ENCODE data around the gene MSLN. TPM values are rescaled to one million over a fixed set of nuclear protein-coding genes. Genes with fewer than 3 reads are reported as not detected.
"Not testable (repeated sequence)": the region's sequence is repeated elsewhere in the genome, so short reads cannot be mapped to it uniquely, and the experiment has no call there.

The MSLN gene
- total RNA-seq, 1 donor from 2014 or later: not detected

DNA sequence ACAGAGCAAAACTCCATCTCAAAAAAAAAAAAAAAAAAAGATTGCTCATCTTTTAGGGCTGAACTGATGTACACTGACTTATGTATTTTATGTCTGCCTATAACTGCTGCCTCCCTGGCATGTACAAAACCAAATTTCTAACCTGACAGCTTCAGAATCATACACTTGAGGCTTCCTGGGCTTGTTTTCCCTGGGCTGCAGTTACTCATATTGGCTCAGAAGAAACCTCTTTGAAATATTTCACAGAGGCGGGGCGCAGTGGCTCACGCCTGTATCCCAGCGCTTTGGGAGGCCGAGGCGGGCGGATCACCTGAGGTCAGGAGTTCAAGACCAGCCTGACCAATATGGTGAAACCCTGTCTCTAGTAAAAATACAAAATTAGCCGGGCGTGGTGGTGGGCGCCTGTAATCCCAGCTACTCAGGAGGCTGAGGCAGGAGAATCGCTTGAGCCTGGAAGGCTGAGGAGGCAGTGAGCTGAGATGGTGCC lies 6.4 kb upstream of the MSLN start:
- intact Hi-C loops (cut with micrococcal nuclease): not testable (repeated sequence)

DNA sequence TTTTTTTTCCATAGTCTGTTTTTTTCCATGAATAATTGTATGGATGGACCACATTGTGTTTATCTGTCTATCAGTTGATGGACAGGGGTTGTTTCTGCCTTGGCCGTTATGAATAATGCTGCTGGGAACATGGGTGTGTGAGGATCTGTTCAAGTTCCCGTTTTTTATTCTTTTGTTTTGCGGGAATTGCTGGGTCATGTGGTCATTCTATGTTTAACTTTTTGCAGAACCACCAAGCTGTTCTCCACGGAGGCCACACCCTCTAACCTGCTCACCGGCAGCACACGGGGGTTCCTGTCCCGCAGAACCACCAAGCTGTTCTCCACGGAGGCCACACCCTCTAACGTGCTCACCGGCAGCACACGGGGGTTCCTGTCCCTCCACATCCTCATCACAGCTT lies 5.9 kb upstream of the MSLN start:
- intact Hi-C loops (cut with micrococcal nuclease): no loop called here

DNA sequence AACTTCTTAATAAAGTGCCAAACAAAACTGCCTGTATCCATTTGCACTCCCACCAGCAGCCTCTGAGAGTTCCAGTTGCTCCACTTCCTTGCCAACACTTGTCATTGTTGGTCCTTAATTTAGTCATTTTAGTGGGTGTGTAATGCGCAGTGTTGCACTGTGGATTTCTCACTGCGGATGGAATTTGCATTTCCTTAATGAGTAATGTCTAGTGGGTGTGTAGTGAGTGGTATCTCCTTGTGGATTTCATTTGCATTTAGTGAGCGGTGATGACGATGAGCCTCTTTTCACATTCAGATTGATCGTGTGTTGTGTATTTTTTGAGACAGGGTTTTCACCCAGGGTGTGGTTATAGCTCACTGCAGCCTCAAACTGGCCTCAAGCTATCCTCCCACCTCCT lies 4.1 kb upstream of the MSLN start:
- intact Hi-C loops (cut with micrococcal nuclease): no loop called here

DNA sequence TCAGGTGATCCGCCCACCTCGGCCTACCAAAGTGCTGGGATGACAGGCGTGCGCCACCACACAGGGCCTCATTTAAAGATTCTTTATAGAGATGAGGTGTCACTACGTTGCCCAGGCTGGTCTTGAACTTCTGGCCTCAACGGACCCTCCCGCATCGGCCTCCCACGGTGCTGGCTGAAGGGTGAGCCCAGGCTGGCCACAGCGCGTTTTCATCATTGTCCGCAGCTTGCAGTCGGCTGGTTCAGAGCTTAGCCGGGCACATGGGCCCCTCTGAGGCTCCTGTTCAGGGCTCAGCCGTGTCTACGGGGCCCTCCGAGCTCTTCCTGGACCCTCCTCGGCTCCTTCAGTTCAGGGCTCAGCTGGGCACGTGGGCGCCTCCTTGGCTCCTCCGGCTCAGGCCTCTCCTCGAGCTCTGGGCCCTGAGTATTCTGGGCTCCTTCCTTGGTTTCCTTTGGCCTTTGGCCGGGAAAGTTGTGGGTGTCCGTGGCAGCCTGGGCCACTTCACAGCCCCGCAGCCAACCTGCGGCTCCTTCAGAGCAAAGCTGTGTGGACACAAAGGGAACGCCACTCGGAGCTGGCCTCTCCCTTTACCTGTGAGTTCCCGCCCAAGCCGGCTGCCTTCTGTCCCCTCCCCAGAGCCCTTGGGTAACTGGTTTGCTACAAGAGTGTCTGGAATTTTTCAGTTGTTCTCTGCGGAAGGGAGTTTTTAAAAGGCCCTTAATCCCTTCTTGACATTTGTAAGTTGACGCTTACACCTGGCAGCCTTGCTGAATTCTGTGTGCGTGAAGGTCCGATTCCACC lies 1.2 kb upstream of the MSLN start:
- intact Hi-C loops (cut with micrococcal nuclease): no loop called here

DNA sequence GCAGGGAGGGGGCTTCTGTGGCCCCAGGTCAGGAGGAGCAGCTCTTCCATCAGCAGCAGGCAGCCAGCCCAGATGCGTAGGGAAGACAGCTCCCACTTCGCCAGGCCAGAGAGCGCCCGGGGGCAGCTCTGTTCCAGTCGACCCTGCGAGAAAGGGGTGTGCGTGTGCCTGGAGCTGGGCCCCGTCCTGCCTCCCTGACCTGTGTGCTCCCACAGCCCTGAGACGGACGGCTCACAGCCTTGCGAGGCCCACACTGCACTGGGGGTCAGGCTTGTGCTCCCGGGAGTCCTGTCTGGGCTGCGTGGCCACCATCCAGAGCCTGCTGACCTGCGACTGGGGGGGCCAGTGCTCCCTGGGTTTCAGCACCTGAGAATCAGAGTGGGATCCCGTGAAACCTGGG lies 469 bp upstream of the MSLN start:
- intact Hi-C loops (cut with micrococcal nuclease): no loop called here

DNA sequence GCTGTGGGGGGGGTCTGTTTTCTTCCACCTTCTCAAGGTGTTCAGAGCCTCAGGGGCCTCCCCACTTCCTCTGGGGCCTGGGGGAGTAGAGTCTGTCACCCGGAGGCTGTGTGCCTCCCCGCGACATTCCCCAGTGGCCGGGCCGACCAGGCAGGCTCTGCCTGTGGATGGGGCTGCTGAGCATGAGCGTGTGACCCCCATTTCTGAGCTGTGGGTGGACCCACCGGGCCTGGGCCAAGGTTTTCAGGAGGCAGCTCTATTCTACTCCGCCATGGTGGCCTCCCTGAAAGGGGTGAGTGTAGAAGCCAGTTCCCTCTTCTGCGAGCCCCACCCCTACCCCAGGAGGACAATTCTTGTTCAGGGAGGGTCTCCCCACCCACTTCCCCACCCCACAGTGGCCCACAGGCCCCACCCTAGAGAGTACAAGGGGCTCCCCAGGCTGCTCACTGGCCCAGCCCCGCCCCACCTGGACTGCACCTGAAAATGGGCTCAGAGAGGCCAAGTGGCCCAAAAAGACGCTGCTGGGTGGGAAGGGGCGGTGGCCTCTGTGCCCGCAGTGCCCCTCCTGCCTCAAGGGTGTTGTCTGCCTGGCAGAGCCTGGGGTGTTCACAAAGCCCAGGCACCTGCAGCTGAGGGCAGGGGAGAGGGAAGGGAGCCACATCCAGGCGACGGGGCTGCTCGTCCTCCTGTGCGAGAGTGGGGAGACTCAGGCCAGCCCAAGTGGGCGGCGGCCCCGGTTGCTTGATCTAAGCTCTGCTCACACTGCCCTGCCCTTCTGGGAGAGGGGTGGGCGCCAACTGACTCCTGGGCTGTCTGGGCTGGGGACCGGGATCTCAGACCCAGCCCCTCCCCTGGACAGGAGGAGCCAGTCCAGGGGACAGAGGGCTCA lies 1.3 kb downstream of the MSLN start:
- intact Hi-C loops (cut with micrococcal nuclease): no loop called here

DNA sequence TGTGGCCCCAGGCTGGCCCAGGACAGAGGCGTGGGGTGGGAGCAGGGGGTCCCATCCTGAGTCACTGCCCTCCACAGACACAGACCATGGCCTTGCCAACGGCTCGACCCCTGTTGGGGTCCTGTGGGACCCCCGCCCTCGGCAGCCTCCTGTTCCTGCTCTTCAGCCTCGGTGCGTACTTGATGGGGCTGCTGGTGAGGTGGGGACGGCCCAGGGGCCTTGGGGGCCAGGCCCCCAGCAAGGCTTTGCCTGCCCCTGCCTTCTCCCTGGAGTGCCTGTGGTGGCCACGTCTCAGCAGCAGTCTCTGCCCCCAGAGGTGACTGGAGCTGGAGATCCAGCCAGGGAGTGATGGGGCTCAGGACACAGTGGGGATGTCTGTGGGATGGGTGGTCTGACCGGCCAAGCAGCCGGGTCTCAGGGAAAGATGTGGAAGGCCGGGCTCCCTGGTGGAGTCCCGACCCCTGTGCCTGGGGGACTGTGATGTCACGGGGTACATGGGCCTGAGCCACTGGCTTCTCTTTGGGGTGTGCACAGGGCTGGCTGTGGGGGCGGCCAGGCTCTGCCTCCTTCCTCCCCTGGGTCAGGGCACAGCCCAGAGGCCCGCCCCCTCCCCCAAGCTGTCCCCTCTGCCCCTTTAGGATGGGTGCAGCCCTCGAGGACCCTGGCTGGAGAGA lies 2.2 kb downstream of the MSLN start:
- intact Hi-C loops (cut with micrococcal nuclease): no loop called here

DNA sequence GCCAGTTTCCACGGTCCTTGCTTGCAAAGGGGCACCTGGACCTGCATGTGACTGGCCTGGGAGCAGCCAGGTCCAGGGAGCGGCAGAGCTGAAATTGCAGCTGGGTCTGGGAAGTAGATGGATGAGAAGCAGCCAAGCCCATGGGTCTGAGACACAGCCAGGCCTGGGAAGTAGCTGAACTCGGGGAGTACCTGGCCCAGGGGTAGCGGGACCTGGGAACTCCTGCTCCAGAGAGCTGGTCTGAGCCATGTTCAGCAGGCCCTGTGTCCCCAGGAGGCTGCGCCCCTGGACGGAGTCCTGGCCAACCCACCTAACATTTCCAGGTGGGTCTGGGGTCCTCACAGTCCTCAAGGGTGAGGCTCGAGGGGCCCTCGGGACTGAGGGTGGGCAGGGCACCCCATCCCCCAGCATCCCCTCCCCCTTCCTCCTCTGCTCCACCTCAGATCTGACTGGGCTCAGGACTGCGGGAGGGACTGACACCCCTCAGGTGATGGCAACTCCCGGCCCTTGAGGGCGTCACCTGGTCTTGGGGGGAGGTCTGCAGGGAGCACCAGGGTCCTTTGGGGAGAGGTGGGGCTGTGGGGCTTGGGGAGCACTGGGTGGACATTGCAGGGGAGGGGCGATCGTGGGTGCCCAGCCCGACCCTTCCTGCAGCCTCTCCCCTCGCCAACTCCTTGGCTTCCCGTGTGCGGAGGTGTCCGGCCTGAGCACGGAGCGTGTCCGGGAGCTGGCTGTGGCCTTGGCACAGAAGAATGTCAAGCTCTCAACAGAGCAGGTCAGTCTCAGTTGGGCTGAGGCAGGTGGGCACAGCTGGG lies 3.0 kb downstream of the MSLN start:
- intact Hi-C loops (cut with micrococcal nuclease): no loop called here

DNA sequence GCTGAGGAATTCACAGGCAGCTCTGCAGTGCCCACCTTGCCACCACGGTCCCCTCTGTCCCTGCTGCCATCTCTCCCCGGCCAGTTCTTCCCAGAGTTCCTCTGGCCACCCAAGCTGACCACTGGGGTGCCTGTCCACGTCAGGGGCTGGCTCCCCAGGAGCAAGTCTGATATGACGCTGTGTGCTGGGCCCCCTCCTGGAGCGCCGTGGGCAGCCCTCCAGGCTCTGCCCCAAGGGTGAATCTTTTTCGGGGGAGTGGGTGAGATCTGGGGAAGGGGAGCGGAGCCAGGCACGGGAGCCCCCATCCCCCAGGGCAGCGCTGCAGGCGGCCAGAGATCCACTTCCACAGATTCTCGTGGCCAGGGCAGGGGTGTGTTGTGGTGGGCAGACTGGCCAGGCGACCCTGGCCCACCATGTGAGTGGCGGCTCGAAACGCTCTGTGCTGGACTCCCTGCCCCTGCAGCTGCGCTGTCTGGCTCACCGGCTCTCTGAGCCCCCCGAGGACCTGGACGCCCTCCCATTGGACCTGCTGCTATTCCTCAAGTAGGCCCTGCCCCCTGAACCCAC lies 3.7 kb downstream of the MSLN start:
- intact Hi-C loops (cut with micrococcal nuclease): no loop called here

DNA sequence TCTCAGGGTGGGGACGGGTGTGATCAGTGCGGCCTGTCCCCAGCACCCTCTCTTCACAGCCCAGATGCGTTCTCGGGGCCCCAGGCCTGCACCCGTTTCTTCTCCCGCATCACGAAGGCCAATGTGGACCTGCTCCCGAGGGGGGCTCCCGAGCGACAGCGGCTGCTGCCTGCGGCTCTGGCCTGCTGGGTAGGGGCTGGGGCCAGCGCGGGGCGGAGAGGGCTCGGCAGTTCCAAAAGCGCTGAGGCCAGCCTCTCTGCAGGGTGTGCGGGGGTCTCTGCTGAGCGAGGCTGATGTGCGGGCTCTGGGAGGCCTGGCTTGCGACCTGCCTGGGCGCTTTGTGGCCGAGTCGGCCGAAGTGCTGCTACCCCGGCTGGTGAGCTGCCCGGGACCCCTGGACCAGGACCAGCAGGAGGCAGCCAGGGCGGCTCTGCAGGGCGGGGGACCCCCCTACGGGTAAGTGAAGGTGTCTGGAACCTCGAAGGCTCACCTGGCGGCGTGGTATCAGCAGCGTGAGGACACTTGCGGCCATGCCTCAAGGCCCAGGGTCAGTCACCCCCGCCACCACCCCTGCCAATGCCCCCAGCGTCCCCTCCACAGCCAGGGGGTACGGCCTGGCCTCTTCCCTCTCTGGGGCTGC lies 4.4 kb downstream of the MSLN start:
- intact Hi-C loops (cut with micrococcal nuclease): no loop called here

DNA sequence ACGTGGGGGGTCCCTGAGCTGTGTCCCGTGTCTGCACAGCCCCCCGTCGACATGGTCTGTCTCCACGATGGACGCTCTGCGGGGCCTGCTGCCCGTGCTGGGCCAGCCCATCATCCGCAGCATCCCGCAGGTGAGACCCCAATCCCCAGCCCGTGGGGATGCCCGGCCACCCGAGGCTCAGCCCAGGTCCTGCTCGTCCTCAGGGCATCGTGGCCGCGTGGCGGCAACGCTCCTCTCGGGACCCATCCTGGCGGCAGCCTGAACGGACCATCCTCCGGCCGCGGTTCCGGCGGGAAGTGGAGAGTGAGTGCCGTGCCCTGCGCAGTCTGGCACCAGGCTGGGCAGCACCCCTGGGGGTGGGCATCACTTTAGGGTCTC lies 4.9 kb downstream of the MSLN start:
- intact Hi-C loops (cut with micrococcal nuclease): no loop called here

DNA sequence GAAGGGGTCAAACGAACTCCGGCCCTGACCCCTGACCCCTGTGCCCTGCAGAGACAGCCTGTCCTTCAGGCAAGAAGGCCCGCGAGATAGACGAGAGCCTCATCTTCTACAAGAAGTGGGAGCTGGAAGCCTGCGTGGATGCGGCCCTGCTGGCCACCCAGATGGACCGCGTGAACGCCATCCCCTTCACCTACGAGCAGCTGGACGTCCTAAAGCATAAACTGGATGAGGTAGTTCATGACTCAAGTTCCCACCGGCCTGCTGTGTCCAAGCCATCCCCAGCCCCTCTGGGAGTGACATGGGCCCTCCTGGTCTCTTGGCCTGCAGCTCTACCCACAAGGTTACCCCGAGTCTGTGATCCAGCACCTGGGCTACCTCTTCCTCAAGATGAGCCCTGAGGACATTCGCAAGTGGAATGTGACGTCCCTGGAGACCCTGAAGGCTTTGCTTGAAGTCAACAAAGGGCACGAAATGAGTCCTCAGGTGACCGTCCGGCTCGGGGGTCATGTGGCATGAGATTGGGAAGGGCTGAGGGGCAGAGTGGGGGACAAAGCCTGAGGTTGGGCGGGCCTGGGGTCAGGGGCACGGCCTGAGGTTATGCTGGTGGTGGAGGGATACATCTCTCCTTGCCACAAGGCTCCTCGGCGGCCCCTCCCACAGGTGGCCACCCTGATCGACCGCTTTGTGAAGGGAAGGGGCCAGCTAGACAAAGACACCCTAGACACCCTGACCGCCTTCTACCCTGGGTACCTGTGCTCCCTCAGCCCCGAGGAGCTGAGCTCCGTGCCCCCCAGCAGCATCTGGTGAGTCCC lies 5.7 kb downstream of the MSLN start:
- intact Hi-C loops (cut with micrococcal nuclease): no loop called here

DNA sequence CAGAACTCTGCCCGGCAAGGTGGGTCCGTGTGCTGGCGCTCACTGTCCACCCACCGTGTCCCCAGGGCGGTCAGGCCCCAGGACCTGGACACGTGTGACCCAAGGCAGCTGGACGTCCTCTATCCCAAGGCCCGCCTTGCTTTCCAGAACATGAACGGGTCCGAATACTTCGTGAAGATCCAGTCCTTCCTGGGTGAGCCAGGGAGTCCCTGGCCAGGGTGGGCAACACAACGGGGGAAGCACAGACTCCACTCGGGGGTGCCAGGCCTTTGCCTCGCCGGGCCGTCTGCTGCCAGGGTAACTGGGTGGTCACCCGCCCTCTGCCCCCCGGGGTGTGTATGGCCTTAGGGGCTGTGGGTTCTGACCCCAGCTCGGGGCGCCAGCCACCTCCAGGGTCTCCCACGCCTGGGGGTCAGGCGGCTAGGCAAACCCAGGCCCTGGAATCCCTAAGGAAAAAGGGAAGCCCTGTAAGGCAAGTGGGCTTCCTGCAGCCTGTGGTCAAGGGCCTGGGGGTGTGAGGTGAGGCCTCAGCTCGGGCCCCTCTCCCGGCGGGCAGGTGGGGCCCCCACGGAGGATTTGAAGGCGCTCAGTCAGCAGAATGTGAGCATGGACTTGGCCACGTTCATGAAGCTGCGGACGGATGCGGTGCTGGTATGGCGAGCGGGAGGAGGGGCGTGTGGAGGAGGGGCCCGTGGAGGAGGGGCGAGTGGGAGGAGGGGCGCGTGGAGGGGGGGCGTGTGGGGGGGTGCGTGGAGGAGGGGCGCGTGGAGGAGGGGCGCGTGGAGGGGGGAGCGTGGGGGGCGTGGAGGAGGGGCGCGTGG lies 6.5 kb downstream of the MSLN start:
- intact Hi-C loops (cut with micrococcal nuclease): no loop called here

DNA sequence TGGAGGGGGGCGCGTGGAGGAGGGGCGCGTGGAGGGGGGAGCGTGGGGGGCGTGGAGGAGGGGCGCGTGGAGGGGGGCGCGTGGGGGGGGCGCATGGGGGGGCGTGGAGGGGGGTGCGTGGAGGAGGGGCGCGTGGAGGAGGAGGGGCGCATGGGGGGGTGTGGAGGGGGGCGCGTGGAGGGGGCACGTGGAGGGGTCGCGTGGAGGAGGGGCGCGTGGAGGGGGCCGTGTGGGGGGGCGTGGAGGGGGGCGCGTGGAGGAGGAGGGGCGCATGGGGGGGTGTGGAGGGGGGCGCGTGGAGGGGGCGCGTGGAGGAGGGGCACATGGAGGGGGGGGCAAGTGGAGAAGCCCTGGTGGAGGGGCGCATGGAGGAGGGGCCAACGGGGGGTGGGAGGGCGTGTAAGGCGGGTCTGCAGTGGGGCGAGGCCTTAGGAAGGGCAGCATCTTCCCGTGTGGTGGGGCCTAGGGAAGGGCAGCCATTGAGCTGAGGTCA lies 7.3 kb downstream of the MSLN start:
- intact Hi-C loops (cut with micrococcal nuclease): no loop called here

DNA sequence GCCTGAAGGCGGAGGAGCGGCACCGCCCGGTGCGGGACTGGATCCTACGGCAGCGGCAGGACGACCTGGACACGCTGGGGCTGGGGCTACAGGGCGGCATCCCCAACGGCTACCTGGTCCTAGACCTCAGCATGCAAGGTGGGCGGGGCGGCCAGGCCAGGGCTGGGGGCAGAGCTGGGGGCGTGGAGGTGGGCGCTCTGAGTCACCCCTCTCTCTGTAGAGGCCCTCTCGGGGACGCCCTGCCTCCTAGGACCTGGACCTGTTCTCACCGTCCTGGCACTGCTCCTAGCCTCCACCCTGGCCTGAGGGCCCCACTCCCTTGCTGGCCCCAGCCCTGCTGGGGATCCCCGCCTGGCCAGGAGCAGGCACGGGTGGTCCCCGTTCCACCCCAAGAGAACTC lies 7.9 kb downstream of the MSLN start:
- intact Hi-C loops (cut with micrococcal nuclease): no loop called here

DNA sequence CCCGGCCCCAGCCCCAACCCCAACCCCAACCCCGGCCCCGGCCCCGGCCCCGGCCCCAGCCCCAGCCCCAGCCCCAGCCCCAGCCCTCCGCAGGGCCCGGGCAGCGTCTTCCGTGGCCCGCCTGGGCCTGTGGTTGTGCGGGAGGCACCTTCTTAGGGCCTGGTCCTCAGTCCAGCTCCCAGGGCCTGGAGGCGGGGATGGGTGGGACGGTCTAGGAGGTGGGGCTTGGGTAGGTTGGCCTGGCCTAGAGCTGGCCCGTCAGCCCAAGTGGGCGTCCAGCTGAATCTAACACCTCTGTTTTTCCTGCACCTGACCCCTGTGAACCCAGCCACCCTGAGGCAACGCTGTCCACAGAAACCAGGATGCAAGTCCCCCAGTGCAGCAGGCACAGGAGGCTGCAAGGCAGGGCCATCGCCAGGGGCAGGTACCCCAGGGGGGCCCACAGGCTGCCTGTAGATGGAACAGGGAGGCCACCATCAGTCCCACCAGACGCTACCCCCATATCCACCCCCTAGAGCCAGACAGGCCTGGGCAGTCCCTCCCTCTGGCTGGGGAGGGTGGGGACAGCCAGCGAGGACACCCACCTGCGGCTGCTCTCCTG lies 8.8 kb downstream of the MSLN start:
- intact Hi-C loops (cut with micrococcal nuclease): no loop called here

DNA sequence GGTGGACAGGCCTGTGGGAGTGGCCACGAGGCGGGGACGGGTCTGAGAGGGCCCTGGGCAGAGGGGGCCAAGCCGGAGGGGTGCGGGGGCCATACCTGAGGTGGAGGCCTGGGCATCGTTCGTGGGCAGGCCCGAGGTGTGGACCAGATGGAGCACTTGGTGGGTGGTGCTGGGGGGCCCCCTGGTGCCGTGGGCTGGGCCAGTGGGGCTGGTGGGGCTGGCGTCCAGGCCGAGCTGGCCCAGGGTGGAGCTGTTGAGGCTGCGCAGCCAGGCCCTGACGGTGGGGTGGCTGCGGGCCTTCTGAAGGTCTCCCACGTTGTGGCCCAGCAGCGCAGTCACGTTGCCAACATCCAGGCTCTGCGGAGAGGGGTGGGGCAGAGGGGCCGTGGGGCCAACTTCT lies 9.4 kb downstream of the MSLN start:
- intact Hi-C loops (cut with micrococcal nuclease): no loop called here

DNA sequence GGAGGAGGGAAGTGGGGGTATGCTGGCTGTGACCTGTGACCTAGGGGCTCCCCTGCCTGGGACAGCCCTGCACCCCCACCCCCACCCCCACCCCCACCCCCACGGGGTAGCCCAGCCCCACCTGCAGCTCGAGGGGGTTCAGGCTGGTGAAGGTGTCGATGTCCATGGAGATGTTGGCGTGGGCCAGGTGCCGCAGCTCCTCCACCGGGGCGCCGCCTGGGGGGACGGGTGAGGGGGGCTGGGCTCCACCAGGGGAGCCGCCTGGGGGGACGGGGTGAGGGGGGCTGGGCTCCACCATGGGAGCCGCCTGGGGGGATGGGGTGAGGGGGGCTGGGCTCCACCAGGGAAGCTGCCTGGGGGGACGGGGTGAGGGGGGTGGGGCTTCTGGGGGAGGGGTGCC lies 9.9 kb downstream of the MSLN start:
- intact Hi-C loops (cut with micrococcal nuclease): no loop called here
